Measurements from ENCODE around the gene SEMA3F. TPM values are rescaled to one million over a fixed set of nuclear protein-coding genes. Genes with fewer than 3 reads are reported as not detected.
A peak's percentile ranks its signal among the peaks of the same experiment; 100 is the strongest.
"Not testable (repeated sequence)": the region's sequence is repeated elsewhere in the genome, so short reads cannot be mapped to it uniquely, and the experiment has no call there.

SEMA3F gene
- total and polyA plus RNA-seq, 5 experiments from 2014 or later = not detected

DNA sequence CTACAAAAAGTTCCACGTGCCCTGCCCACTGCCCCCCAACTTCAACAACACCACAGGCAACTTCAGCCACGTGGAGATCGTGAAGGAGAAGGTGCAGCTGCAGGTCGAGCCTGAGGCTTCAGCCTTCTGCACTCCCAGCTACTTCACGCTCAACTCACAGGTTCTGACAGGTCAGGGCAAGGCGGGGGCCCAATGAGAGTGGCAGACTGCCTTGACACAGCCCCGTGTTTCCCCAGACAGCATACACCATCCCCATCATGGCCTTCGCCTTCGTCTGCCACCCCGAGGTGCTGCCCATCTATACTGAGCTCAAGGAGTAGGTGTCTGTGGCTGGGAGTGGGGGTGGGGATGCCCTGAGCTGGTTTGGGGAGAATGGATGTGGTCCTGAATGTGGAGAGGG lies 62.6 kb downstream of the SEMA3F start:
- H3K36me3 Mint-ChIP-seq = no peaks in the 10 kb centered on the region
- DNase-seq = no peak
- POLR2A ChIA-PET = no interaction called here
- H3K4me3 Mint-ChIP-seq = no peak overlapping the region
- no peak for ATAC-seq
- no peaks in the 10 kb centered on the region for H3K9me3 Mint-ChIP-seq
- H3K4me1 Mint-ChIP-seq = no peaks in the 10 kb centered on the region
- H3K27ac Mint-ChIP-seq = no peak overlapping the region
- H3K27me3 Mint-ChIP-seq = no peaks in the 10 kb centered on the region

DNA sequence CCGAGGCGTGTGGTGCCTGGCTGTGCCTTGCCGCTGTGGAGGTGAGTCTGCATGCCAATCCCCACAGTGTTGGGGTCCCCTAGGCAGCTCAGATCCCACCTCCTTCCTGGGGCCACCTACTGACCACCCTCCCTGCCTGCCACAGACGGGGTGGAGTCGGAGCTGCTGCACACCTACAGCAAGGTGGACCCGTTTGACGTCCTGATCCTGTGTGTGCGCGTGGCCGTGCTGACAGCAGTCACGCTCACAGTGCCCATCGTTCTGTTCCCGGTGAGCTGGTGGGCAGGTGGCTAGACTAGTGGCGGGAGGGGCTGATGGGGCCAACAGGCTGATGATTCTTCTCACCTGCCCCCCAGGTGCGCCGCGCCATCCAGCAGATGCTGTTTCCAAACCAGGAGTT lies 63.3 kb downstream of the SEMA3F start:
- H3K4me3 Mint-ChIP-seq = no peak overlapping the region
- no peaks in the 10 kb centered on the region for H3K9me3 Mint-ChIP-seq
- ATAC-seq = no peak
- no peaks in the 10 kb centered on the region for H3K36me3 Mint-ChIP-seq
- H3K4me1 Mint-ChIP-seq = no peaks in the 10 kb centered on the region
- no peak for DNase-seq
- H3K27ac Mint-ChIP-seq = no peak overlapping the region
- POLR2A ChIA-PET = interaction anchor here (1.1 kb wide), 1 partner anchor 23 kb away, joined by 3 read pairs; no protein-coding TSS in a partner anchor
- no peaks in the 10 kb centered on the region for H3K27me3 Mint-ChIP-seq

DNA sequence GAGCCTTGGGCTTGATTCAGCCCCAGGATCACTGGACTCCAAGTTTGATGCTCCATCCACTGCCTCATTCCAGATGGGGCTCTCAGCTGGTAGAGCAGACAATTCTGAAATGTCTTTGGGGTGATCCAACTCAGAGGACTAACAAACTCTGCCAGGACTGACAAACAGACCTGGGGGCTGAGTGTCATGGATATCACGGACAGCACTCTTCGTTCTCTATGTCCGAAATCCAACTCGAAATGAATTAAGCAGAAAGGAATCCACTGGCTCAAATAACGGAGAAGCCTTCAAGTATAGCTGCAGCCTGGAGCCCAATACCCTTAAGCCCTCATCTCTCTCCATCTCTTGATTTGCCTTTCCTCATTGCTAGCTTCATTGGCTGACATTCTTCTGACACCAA lies 64.2 kb downstream of the SEMA3F start:
- POLR2A ChIA-PET = interaction anchor here (1.1 kb wide), 1 partner anchor 24 kb away, joined by 3 read pairs; no protein-coding TSS in a partner anchor
- ATAC-seq (no peak), DNase-seq (no peak)
- Mint-ChIP-seq H3K36me3 (no peaks in the 10 kb centered on the region), H3K4me1 (no peaks in the 10 kb centered on the region), H3K4me3 (no peak overlapping the region), H3K27ac (no peak overlapping the region), H3K27me3 (peaks cover 0 to 3% (median 0%) of the 10 kb centered on the region in 5 donors), H3K9me3 (no peaks in the 10 kb centered on the region)

DNA sequence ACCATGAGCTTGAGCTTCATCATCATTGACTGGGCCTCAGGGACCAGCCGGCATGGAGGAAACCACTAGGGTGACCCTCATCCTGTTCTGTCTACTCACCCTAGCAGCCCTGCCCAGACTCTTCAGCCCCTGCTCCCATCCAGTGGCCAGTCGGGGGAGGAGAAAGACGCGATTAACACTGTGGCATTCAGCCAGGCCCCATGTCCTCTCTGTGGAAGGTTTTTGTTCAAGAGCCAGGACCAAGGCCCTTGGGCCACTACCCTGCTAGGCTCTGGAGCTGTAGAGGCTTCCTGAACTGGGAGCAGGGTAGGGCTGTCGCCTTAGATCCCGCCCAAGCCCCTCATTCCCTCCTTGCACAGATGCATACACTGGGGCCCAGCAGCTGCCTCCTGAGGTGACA lies 65.0 kb downstream of the SEMA3F start:
- DNase-seq = no peak
- no peak overlapping the region for H3K27ac Mint-ChIP-seq
- no peak overlapping the region for H3K4me3 Mint-ChIP-seq
- H3K4me1 Mint-ChIP-seq = peaks cover 0 to 4% (median 1%) of the 10 kb centered on the region in 4 donors
- no peaks in the 10 kb centered on the region for H3K36me3 Mint-ChIP-seq
- peaks cover 0 to 3% (median 0%) of the 10 kb centered on the region in 5 donors for H3K27me3 Mint-ChIP-seq
- POLR2A ChIA-PET = no interaction called here
- no peaks in the 10 kb centered on the region for H3K9me3 Mint-ChIP-seq
- no peak for ATAC-seq

DNA sequence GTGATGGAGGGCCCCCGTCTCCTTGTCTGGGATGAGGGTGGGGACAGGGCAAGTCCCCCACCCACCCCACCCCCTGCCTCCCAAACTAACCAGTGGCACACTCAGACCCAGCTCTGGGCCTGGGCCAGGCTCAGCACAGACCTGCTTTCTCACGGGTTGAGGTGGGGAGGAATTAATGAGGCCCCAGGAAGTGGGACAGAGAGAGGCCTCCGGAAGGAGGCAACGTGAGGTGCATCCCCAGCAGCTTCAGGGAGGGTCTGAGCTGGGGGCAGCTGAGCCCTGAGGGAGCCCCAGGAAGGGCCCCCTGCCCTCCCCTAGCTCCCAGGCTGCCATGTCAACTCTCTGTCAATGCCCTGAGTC lies 65.9 kb downstream of the SEMA3F start:
- Mint-ChIP-seq H3K4me3 (no peak overlapping the region), H3K27me3 (peaks cover 0 to 3% (median 0%) of the 10 kb centered on the region in 5 donors), H3K4me1 (peaks cover 2 to 8% (median 6%) of the 10 kb centered on the region in 4 donors), H3K36me3 (no peaks in the 10 kb centered on the region), H3K9me3 (no peaks in the 10 kb centered on the region), H3K27ac (no peak overlapping the region)
- POLR2A ChIA-PET = interaction anchor here (0.5 kb wide), 1 partner anchor 129 kb away, joined by 4 read pairs; no protein-coding TSS in a partner anchor
- no peak for ATAC-seq
- no peak for DNase-seq

DNA sequence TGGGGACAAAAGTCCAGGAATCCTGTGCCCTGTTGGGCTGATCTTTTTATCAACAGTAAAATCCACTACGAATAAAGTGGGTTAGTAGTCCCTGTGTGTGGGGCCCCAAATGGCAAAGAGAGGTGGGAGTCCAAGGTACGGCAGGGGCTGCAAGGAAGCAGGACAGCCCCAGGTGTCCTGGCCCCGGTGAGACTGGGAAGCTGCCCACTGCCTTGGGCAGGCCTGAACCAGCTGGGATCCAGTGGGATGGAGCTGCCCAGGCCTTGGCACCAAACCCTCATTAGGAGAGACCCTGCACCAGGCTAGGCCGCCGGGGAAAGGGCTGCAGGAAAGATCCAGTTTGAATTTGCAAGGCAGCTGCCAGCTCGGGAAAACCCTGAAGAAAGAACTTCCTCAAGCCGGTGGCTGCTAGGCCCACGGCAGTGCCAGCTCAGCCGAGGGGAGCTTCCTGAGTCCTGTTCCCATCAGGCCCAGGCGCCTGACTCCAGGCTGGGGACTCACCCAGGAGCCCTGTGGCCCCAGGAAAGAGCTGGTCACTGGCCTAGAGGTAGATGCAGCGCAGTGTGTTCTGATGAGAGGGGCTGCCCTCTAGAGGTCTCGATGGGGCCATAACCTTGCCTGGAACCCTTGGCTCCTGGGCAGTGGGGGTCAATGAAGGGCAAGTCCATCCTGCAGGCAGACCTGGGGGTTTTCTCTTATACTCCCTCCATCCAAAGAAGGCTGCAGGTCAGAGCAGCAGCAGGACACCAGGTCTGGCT lies 66.5 kb downstream of the SEMA3F start:
- ATAC-seq = no peak
- Mint-ChIP-seq H3K4me3 (no peak overlapping the region), H3K4me1 (peaks cover 6 to 13% (median 6%) of the 10 kb centered on the region in 4 donors), H3K27me3 (peaks cover 0 to 3% (median 0%) of the 10 kb centered on the region in 5 donors), H3K36me3 (no peaks in the 10 kb centered on the region), H3K9me3 (no peaks in the 10 kb centered on the region), H3K27ac (peak overlapping the region in 1 of 10 donors; percentile 38)
- no peak for DNase-seq
- POLR2A ChIA-PET = no interaction called here

DNA sequence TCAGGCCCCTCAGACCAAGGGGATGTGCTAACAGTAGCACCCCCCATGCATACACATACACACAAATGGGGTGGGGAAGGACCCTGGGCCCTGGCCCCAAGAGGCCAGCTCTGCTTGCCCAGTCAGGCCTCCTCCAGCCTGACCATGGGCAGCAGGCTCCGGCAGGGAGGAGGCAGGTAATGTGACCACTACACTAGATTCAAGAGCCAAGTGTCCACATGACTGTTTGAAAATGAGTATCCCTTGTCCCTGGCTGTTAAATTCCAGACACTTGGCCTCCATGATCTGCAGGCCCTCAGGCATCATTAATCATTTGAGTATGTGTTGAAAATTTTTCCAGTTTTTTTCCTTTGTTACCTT lies 67.0 kb downstream of the SEMA3F start:
- Mint-ChIP-seq H3K27me3 (peaks cover 0 to 3% (median 0%) of the 10 kb centered on the region in 5 donors), H3K36me3 (no peaks in the 10 kb centered on the region), H3K4me3 (no peak overlapping the region), H3K27ac (peak overlapping the region in 1 of 10 donors; percentile 38), H3K4me1 (peaks cover 10 to 18% (median 12%) of the 10 kb centered on the region in 4 donors), H3K9me3 (no peaks in the 10 kb centered on the region)
- ATAC-seq (no peak), DNase-seq (no peak)
- POLR2A ChIA-PET = no interaction called here

DNA sequence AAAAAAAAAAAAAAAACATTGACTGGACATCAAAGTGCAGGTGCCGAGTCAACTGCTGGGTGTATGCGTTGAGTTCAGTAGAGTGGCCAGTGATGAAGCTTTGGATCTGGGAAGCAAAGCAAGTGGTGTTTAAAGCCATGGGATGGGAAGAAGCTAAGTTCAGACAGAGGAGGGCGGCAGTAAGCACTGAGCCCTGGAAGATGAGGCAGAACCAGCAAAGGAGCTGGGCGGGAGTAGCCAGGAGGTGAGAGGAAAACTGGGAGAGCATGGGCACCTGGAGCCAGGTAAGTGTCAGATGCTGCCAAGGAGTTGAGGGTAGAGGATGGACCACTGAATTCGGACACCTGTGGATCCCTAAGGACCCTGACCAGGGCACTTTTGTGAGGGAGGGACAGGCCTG lies 69.5 kb downstream of the SEMA3F start:
- Mint-ChIP-seq H3K9me3 (no peaks in the 10 kb centered on the region), H3K4me1 (peaks cover 18 to 33% (median 26%) of the 10 kb centered on the region in 4 donors), H3K27ac (peak overlapping the region in 1 of 10 donors; percentile 84), H3K36me3 (no peaks in the 10 kb centered on the region), H3K27me3 (peaks cover 0 to 3% (median 0%) of the 10 kb centered on the region in 5 donors), H3K4me3 (peak overlapping the region in 5 of 10 donors; percentile 15 to 90 (median 45))
- POLR2A ChIA-PET = interaction anchor here (1.2 to 4.5 kb wide), 2 partner anchors 31 to 102 kb away, joined by 3 to 48 read pairs; partner anchors contain the start of gene GNAT1
- ATAC-seq = no peak
- no peak for DNase-seq

DNA sequence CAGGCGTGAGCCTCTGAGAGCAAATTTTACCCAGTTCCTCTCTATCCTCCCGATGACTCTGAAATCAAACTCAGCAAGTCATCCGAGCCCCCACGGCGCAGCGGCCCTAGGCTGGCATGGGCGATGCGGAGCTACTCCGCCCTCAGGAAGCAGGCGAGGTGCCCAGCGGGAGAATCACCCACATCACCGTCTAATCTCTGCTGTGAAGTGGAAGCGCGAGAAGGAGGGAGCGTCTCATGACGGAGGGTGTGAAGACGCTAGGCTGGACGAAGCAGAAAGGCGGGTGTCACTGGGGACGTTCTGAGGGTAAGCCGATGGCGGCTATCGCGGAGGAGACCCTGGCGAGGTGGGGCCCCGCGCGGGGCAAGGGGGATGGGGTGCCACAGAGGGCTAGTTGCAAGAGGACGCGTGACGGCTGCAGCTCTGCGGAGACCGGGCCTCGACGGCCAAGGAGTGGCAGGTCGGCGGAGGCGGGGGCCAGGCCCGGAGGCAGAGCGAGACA lies 71.8 kb downstream of the SEMA3F start:
- no peaks in the 10 kb centered on the region for H3K36me3 Mint-ChIP-seq
- peak overlapping the region; percentile 82 to 96 (median 94) for H3K27ac Mint-ChIP-seq
- H3K27me3 Mint-ChIP-seq = peaks cover 0 to 3% (median 0%) of the 10 kb centered on the region in 5 donors
- H3K4me3 Mint-ChIP-seq = peak overlapping the region; percentile 83 to 99 (median 95)
- POLR2A ChIA-PET = interaction anchor here (0.6 to 6.1 kb wide), 12 partner anchors 10 to 1109 kb away, joined by 3 to 82 read pairs (median 8); partner anchors contain the start of genes GNAI2, GNAT1 and RBM5
- no peaks in the 10 kb centered on the region for H3K9me3 Mint-ChIP-seq
- ATAC-seq (peak; percentile 29 to 34), DNase-seq (peak in 3 of 10 donors; percentile 20 to 68 (median 45))
- peaks cover 18 to 46% (median 26%) of the 10 kb centered on the region in 4 donors for H3K4me1 Mint-ChIP-seq

DNA sequence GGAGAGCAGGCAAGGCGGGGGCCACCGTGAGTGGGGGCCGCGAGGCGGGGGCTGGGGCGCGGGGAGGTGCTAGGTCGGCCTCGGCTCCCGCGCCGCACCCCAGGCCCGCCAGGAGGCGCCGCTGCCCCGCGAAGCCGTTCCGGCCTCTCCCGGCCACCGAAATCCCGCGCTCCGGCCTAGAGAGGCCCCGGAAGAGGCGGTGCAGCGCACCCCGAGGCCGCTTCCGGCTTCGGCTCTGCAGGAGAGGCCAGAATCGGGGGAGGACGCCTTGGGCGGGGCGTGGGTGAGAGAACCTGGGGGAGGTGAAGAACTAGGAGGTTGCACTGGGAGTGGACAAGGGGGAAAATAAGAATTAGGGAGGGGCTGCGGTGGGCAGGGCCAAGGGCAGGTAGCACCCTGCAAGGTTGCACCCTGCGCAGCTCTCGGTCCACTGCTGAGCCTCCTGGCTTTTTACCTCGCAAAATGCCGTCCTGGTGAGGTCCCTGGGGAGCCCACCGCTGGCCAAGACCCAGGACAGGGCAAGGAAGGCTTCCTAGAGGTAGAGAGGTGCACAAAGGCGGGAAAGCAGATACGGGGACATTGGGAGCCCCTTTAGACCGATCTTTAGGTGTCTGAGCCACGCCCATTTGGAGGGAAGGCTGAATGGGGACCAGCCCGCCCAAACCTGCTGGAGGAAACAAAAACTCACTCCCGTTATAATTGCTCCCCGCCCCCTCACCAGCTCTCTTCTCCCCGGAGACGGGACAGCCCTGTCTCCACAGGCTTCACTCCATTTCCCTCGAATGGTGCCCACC lies 72.5 kb downstream of the SEMA3F start:
- H3K36me3 Mint-ChIP-seq = no peaks in the 10 kb centered on the region

DNA sequence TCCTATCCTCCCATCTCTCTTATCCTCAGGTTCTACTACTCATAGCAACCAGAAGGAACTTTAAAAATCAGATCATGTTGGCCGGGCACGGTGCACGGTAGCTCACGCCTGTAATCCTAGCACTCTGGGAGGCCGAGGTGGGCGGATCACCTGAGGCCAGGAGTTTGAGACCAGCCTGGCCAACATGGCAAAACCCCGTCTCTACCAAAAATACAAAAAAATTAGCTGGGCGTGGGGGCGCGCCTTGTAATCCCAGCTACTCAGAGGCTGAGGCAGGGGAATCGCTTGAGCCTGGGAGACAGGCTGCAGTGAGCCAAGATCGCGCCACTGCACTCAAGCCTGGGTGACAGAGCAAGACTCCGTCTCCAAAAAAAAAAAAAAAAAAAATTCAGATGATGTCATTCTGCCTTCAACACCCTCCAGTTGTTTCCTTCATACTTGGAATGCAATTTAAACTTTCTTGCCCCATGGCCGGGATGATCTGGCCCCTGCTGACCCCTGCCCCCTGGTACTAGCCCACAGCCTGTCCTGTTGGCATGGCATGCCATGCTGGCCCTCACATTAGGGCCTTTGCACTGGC lies 73.2 kb downstream of the SEMA3F start:
- peak overlapping the region; percentile 90 to 99 (median 93) for H3K4me3 Mint-ChIP-seq
- H3K4me1 Mint-ChIP-seq = peaks cover 22 to 53% (median 32%) of the 10 kb centered on the region in 4 donors
- H3K27me3 Mint-ChIP-seq, DNase-seq, H3K36me3 Mint-ChIP-seq, ATAC-seq, H3K9me3 Mint-ChIP-seq: not testable (repeated sequence)
- POLR2A ChIA-PET = interaction anchor here (0.7 to 6.1 kb wide), 13 partner anchors 9 to 1686 kb away, joined by 3 to 82 read pairs (median 6); partner anchors contain the start of genes GNAI2, GNAT1, HYAL3 and IFRD2
- peak overlapping the region; percentile 88 to 96 (median 94) for H3K27ac Mint-ChIP-seq

More for the DNA sequence above, 72.5 kb downstream of the SEMA3F start:
- peak overlapping the region; percentile 88 to 96 (median 95) for H3K27ac Mint-ChIP-seq
- H3K4me1 Mint-ChIP-seq = peaks cover 21 to 50% (median 27%) of the 10 kb centered on the region in 4 donors
- H3K27me3 Mint-ChIP-seq = peaks cover 0 to 3% (median 0%) of the 10 kb centered on the region in 5 donors
- H3K9me3 Mint-ChIP-seq = no peaks in the 10 kb centered on the region
- ATAC-seq (peak; percentile 83 to 84), DNase-seq (peak; percentile 85 to 94 (median 92))
- peak overlapping the region; percentile 90 to 99 (median 95) for H3K4me3 Mint-ChIP-seq
- POLR2A ChIA-PET = interaction anchor here (0.6 to 6.1 kb wide), 14 partner anchors 10 to 1685 kb away, joined by 3 to 82 read pairs (median 8); partner anchors contain the start of genes GNAI2, GNAT1, IFRD2 and RBM5

DNA sequence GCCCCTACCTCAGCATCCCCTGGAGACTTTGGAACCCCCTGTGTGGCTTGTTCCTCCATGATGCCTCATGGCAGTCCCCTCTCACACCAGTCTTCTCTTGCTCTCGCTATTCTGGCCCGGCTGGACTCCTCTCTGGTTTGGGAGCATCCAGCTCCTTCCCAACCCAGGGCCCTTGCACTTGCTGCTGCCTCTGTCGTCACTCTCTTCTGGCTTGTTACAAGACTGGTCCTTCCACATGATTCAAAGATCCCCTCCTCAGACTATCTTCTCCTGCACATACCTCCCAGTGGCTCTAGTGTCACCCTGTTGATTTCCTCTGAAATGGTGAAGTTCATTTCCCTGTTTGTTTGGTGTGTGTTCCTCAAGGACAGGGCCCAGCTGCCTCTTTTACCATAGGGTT lies 74.4 kb downstream of the SEMA3F start:
- Mint-ChIP-seq H3K4me1 (peaks cover 23 to 58% (median 33%) of the 10 kb centered on the region in 4 donors), H3K27me3 (no peaks in the 10 kb centered on the region), H3K9me3 (no peaks in the 10 kb centered on the region), H3K36me3 (no peaks in the 10 kb centered on the region), H3K4me3 (peak overlapping the region in 7 of 10 donors; percentile 12 to 57 (median 33)), H3K27ac (peak overlapping the region in 2 of 10 donors; percentile 13 to 37)
- POLR2A ChIA-PET = interaction anchor here (1.6 to 6.1 kb wide), 5 partner anchors 8 to 70 kb away, joined by 6 to 82 read pairs (median 50); partner anchors contain the start of genes GNAI2, HYAL3, IFRD2 and NAA80
- DNase-seq (no peak), ATAC-seq (no peak)

All from naive thymus-derived CD8-positive, alpha-beta T cell (primary cell).